Myocyte (in vitro differentiated cells): ENCODE results near the gene TTC23. TPM values are rescaled to one million over a fixed set of nuclear protein-coding genes. Genes with fewer than 3 reads are reported as not detected.

Experiments used
- DNase-seq: peaks from one replicate; pipeline ENCODE4 v3.0.0-alpha.2; 2012; ENCODE audit warnings: low read depth
- total RNA-seq: library from RNA; depleted of rRNA; stranded (reverse); fragments of >200 nt; gene quantifications from 2 replicates; pipeline ENCODE4 v1.2.3, GENCODE V29; 2014

TTC23 gene
- total RNA-seq, 1 donor from 2014 or later: 27.4 TPM

GRCh38 chr15:99105514-99106341, 143.7 kb downstream of the TTC23 start:
- DNase-seq: peak; percentile 47

- DNase-seq: peak; percentile 68
Observed at GRCh38 chr15:99104788-99105513, 144.4 kb downstream of the TTC23 start, which contains the start of gene SYNM. TSS of gene SYNM (plus strand) at chr15:99105080. CDS start at chr15:99105200, 120 bp downstream.

- DNase-seq: no peak
Observed at GRCh38 chr15:99103279-99103678, 146.1 kb downstream of the TTC23 start.

- no peak for DNase-seq
Observed at GRCh38 chr15:99102332-99103235, 146.8 kb downstream of the TTC23 start.

GRCh38 chr15:99101501-99101900, 147.9 kb downstream of the TTC23 start:
- DNase-seq: no peak

GRCh38 chr15:99100245-99101173, 148.9 kb downstream of the TTC23 start:
- peak; percentile 78 for DNase-seq

GRCh38 chr15:99099661-99100060, 149.7 kb downstream of the TTC23 start:
- DNase-seq: no peak

- no peak for DNase-seq
Observed at GRCh38 chr15:99098991-99099390, 150.4 kb downstream of the TTC23 start.

GRCh38 chr15:99098426-99098825, 151.0 kb downstream of the TTC23 start:
- no peak for DNase-seq

- peak; percentile 18 for DNase-seq
Observed at GRCh38 chr15:99097441-99098410, 151.7 kb downstream of the TTC23 start.

- DNase-seq: no peak
Observed at GRCh38 chr15:99096894-99097426, 152.4 kb downstream of the TTC23 start.

- DNase-seq: no peak
Observed at GRCh38 chr15:99096173-99096893, 153.0 kb downstream of the TTC23 start.

- DNase-seq: no peak
Observed at GRCh38 chr15:99095626-99096025, 153.8 kb downstream of the TTC23 start.

GRCh38 chr15:99092554-99093172, 156.7 kb downstream of the TTC23 start:
- DNase-seq: no peak

- peak; percentile 31 for DNase-seq
Observed at GRCh38 chr15:99090938-99091337, 158.4 kb downstream of the TTC23 start.

GRCh38 chr15:99090011-99090699, 159.2 kb downstream of the TTC23 start:
- peak; percentile 55 for DNase-seq

- DNase-seq: no peak
Observed at GRCh38 chr15:99087405-99087943, 161.9 kb downstream of the TTC23 start.
